Rectal smooth muscle tissue (tissue), 1 donor: ENCODE results near the gene MGAT5.

Experiments
- H3K27ac ChIP-seq: one replicate; pipeline ENCODE4 v1.7.0; 2013; ENCODE audit warnings: low read depth, low read length, inconsistent platforms
- H3K27me3 ChIP-seq: one replicate; pipeline ENCODE4 v1.7.0; 2013; ENCODE audit warnings: low read length; ENCODE audit not compliant: control insufficient read depth, insufficient read depth
- H3K36me3 ChIP-seq: one replicate; pipeline ENCODE4 v1.7.0; 2013; ENCODE audit warnings: low read length; ENCODE audit not compliant: control insufficient read depth, insufficient read depth
- H3K4me1 ChIP-seq: one replicate; pipeline ENCODE4 v1.7.0; 2013; ENCODE audit warnings: low read length; ENCODE audit not compliant: control insufficient read depth, insufficient read depth
- H3K4me3 ChIP-seq: one replicate; pipeline ENCODE4 v1.7.0; 2013; ENCODE audit warnings: low read length
- H3K9ac ChIP-seq: one replicate; pipeline ENCODE4 v1.7.0; 2013; ENCODE audit warnings: low read length

Gene MGAT5

GRCh38 chr2:134395779-134396178 lies 141.9 kb downstream of the MGAT5 start:
- no peaks in the 10 kb centered on the region for H3K36me3 ChIP-seq
- H3K4me1 ChIP-seq = no peaks in the 10 kb centered on the region
- no peak overlapping the region for H3K9ac ChIP-seq
- no peak overlapping the region for H3K4me3 ChIP-seq
- no peak overlapping the region for H3K27ac ChIP-seq
- no peaks in the 10 kb centered on the region for H3K27me3 ChIP-seq

- H3K9ac ChIP-seq = no peak overlapping the region
- no peaks in the 10 kb centered on the region for H3K36me3 ChIP-seq
- no peak overlapping the region for H3K4me3 ChIP-seq
- H3K27me3 ChIP-seq = no peaks in the 10 kb centered on the region
- H3K27ac ChIP-seq = no peak overlapping the region
- H3K4me1 ChIP-seq = no peaks in the 10 kb centered on the region
Observed at GRCh38 chr2:134396493-134396892, 142.6 kb downstream of the MGAT5 start.

- H3K4me1 ChIP-seq = no peaks in the 10 kb centered on the region
Observed at GRCh38 chr2:134397146-134397896, 143.4 kb downstream of the MGAT5 start.

GRCh38 chr2:134398300-134398699 lies 144.4 kb downstream of the MGAT5 start:
- no peaks in the 10 kb centered on the region for H3K4me1 ChIP-seq
- no peaks in the 10 kb centered on the region for H3K36me3 ChIP-seq
- no peak overlapping the region for H3K4me3 ChIP-seq
- H3K27me3 ChIP-seq = no peaks in the 10 kb centered on the region
- no peak overlapping the region for H3K27ac ChIP-seq
- H3K9ac ChIP-seq = no peak overlapping the region

More at GRCh38 chr2:134397146-134397896, 143.4 kb downstream of the MGAT5 start:
- H3K27ac ChIP-seq = no peak overlapping the region
- H3K27me3 ChIP-seq = no peaks in the 10 kb centered on the region
- no peak overlapping the region for H3K9ac ChIP-seq
- H3K4me3 ChIP-seq = no peak overlapping the region
- no peaks in the 10 kb centered on the region for H3K36me3 ChIP-seq

GRCh38 chr2:134399096-134399495 lies 145.2 kb downstream of the MGAT5 start:
- H3K4me1 ChIP-seq = no peaks in the 10 kb centered on the region
- no peak overlapping the region for H3K4me3 ChIP-seq
- H3K36me3 ChIP-seq = peaks cover 4% of the 10 kb centered on the region
- H3K27me3 ChIP-seq = no peaks in the 10 kb centered on the region
- H3K27ac ChIP-seq = no peak overlapping the region
- H3K9ac ChIP-seq = no peak overlapping the region

- Histone ChIP-seq H3K4me1 (no peaks in the 10 kb centered on the region), H3K9ac (no peak overlapping the region), H3K4me3 (no peak overlapping the region), H3K36me3 (peaks cover 4% of the 10 kb centered on the region), H3K27ac (no peak overlapping the region), H3K27me3 (no peaks in the 10 kb centered on the region)
Observed at GRCh38 chr2:134401081-134401497, 147.2 kb downstream of the MGAT5 start.

- H3K27me3 ChIP-seq = no peaks in the 10 kb centered on the region
- no peak overlapping the region for H3K4me3 ChIP-seq
- H3K27ac ChIP-seq = no peak overlapping the region
Observed at GRCh38 chr2:134401789-134402188, 147.9 kb downstream of the MGAT5 start.

GRCh38 chr2:134402410-134402809 lies 148.5 kb downstream of the MGAT5 start:
- Histone ChIP-seq H3K4me1 (no peaks in the 10 kb centered on the region), H3K27ac (no peak overlapping the region), H3K27me3 (no peaks in the 10 kb centered on the region), H3K36me3 (peaks cover 9% of the 10 kb centered on the region), H3K9ac (no peak overlapping the region), H3K4me3 (no peak overlapping the region)

More at GRCh38 chr2:134401789-134402188, 147.9 kb downstream of the MGAT5 start:
- peaks cover 4% of the 10 kb centered on the region for H3K36me3 ChIP-seq
- H3K9ac ChIP-seq = no peak overlapping the region
- H3K4me1 ChIP-seq = no peaks in the 10 kb centered on the region

GRCh38 chr2:134405611-134406081 lies 151.8 kb downstream of the MGAT5 start:
- Histone ChIP-seq H3K4me3 (no peak overlapping the region), H3K27me3 (no peaks in the 10 kb centered on the region), H3K9ac (no peak overlapping the region), H3K27ac (no peak overlapping the region), H3K4me1 (no peaks in the 10 kb centered on the region), H3K36me3 (peaks cover 9% of the 10 kb centered on the region)

GRCh38 chr2:134406311-134406710 lies 152.4 kb downstream of the MGAT5 start:
- no peaks in the 10 kb centered on the region for H3K27me3 ChIP-seq
- no peak overlapping the region for H3K4me3 ChIP-seq
- H3K4me1 ChIP-seq = no peaks in the 10 kb centered on the region
- H3K9ac ChIP-seq = no peak overlapping the region
- H3K36me3 ChIP-seq = peaks cover 9% of the 10 kb centered on the region
- H3K27ac ChIP-seq = no peak overlapping the region

- Histone ChIP-seq H3K36me3 (peaks cover 9% of the 10 kb centered on the region), H3K4me3 (no peak overlapping the region), H3K27me3 (no peaks in the 10 kb centered on the region), H3K9ac (no peak overlapping the region), H3K4me1 (no peaks in the 10 kb centered on the region), H3K27ac (no peak overlapping the region)
Observed at GRCh38 chr2:134406736-134407135, 152.9 kb downstream of the MGAT5 start.

GRCh38 chr2:134407154-134407890 lies 153.4 kb downstream of the MGAT5 start:
- Histone ChIP-seq H3K27ac (no peak overlapping the region), H3K4me1 (no peaks in the 10 kb centered on the region), H3K4me3 (no peak overlapping the region), H3K36me3 (peaks cover 9% of the 10 kb centered on the region), H3K27me3 (no peaks in the 10 kb centered on the region), H3K9ac (no peak overlapping the region)
